Ovary (tissue), 9 donors: Measurements from ENCODE around the gene IL1RAPL1. TPM values are rescaled to one million over a fixed set of nuclear protein-coding genes. Genes with fewer than 3 reads are reported as not detected.

Experiments used
- DNase-seq, 5 donors: peaks; one replicate each; pipeline ENCODE4 v3.0.0-alpha.2; 2019 to 2020
- H3K27ac ChIP-seq, 2 donors: fragments of 200-600 bp; one replicate each; pipeline versions ENCODE4 v1.5.1 to v1.8.0; 2019 to 2022
- H3K27me3 ChIP-seq: fragments of 200-600 bp; one replicate; pipeline ENCODE4 v1.8.0; 2022
- H3K36me3 ChIP-seq: fragments of 200-600 bp; sonication (generic); one replicate; pipeline ENCODE4 v1.5.1; 2019
- H3K4me1 ChIP-seq: one replicate; pipeline ENCODE4 v1.8.1; 2013; ENCODE audit warnings: mild to moderate bottlenecking, moderate library complexity; ENCODE audit not compliant: insufficient read depth
- H3K4me3 ChIP-seq: fragments of 200-600 bp; sonication (generic); one replicate; pipeline ENCODE4 v1.5.1; 2017
- H3K9me3 ChIP-seq, 2 donors: fragments of 200-600 bp in 1 of 2; sonication (generic) in 1 of 2; one replicate each; pipeline versions ENCODE4 v1.5.1 to v1.8.1; 2013 to 2019; ENCODE audit warnings: mild to moderate bottlenecking in 1 of 2, moderate library complexity in 1 of 2
- EP300 ChIP-seq: sonication (generic); formaldehyde crosslinking; IDR thresholded peaks from one replicate; pipeline ENCODE4 v1.6.1; 2017; ENCODE audit warnings: antibody characterized with exemption
- POLR2A ChIP-seq: fragments of 450-650 bp; IDR thresholded peaks from one replicate; pipeline ENCODE4 v1.6.1; 2017; ENCODE audit warnings: antibody characterized with exemption, mild to moderate bottlenecking, moderate library complexity
- WGBS, 3 donors: extraction: QIAGEN DNeasy Blood & Tissue Kit in 1 of 3; methylation state at CpG; one replicate each; pipeline versions ENCODE4 v1.1.5 to v1.1.7; 2013 to 2017; 5-methylcytosine and 5-hydroxymethylcytosine counted together
- intact Hi-C, 4 donors: fragments of 100-400 bp; cut with DNase I; formaldehyde crosslinking; loops; one replicate each; pipeline versions ENCODE4 v1.11.0 to v1.15.1; 2022 to 2023
- polyA plus RNA-seq, 2 donors: library from polyadenylated mRNA; stranded (reverse); fragments of 200-250 nt in 1 of 2; fragments of 350-450 nt in 1 of 2; fragmentation: Illumina TruSeq in 1 of 2; extraction: RNeasy Lipid Tissue Mini Kit (QIAGEN cat#74804) in 1 of 2; gene quantifications; one replicate each; pipeline ENCODE4 v1.2.3, GENCODE V29; 2013 to 2014
- total RNA-seq, 7 donors: library from RNA; depleted of rRNA in 2 of 7; stranded (reverse); fragments of >200 nt in 2 of 7; fragmentation: NEBNext Ultra II Directional in 3 of 7; extraction: Animal tissue kit (Norgen Biotek cat#: 25700) in 3 of 7; gene quantifications; one replicate each; pipeline versions ENCODE4 v1.1.0 to v1.2.4, GENCODE V29; 2016 to 2023
- TF ChIP-seq, protein P1 (sequence below), 3 donors: fragments of 450-650 bp in 2 of 3; fragments of 200-600 bp in 1 of 3; IDR thresholded peaks; one replicate each; pipeline versions ENCODE4 v1.5.1 to v1.8.0; 2016 to 2022; ENCODE audit warnings: antibody characterized with exemption in 3 of 3, mild to moderate bottlenecking in 1 of 3
- donor health status: DM: no; HTN: no; CAD: no; lungs with moderate emphysema.
- donor health status: DM: no; HTN: no; CAD: no.
- donor health status: Bipolar disorder and iron deficiency.
- donor health status: DM: yes; HTN: yes; CAD: no.
- donor health status: DM: no; HTN: no; CAD: no.
- donor health status: DM: yes; HTN: yes; CAD: no.

IL1RAPL1 gene
- total and polyA plus RNA-seq, 9 donors: 0.23 to 1.3 (median 0.61) TPM

DNA sequence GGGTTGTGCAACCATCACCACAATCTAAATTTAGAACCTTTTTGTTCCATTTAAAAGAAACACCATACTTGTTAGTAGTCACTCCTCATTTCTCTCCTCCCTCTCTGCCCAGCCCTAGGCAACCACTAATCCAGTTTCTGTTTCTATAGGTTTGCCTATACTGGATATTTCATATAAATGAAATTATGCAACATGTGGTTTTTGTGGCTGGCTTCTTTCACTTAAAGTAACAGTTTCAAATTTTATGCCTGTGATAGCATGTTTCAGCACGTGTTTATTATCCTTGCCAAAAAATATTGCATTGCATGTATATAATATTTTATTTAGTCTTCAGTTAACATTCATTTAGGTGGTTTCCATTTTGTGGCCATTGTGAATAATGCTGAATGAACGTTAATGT is 437.6 kb downstream of the IL1RAPL1 start:
- H3K27me3 ChIP-seq: no peaks in the 10 kb centered on the region
- DNase-seq: no peak
- H3K36me3 ChIP-seq: no peaks in the 10 kb centered on the region
- no peak overlapping the region for H3K27ac ChIP-seq
- intact Hi-C loops: no loop called here
- 41 to 53% (median 44%) methylated on average over 2 of the region's 2 CpGs for WGBS, 3 donors
- TF ChIP-seq, protein P1, sequence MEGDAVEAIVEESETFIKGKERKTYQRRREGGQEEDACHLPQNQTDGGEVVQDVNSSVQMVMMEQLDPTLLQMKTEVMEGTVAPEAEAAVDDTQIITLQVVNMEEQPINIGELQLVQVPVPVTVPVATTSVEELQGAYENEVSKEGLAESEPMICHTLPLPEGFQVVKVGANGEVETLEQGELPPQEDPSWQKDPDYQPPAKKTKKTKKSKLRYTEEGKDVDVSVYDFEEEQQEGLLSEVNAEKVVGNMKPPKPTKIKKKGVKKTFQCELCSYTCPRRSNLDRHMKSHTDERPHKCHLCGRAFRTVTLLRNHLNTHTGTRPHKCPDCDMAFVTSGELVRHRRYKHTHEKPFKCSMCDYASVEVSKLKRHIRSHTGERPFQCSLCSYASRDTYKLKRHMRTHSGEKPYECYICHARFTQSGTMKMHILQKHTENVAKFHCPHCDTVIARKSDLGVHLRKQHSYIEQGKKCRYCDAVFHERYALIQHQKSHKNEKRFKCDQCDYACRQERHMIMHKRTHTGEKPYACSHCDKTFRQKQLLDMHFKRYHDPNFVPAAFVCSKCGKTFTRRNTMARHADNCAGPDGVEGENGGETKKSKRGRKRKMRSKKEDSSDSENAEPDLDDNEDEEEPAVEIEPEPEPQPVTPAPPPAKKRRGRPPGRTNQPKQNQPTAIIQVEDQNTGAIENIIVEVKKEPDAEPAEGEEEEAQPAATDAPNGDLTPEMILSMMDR (IDR thresholded peaks at IDR 0.05): no peak
- no peak for TF ChIP-seq EP300
- no peak for TF ChIP-seq POLR2A
- H3K4me1 ChIP-seq: no peaks in the 10 kb centered on the region
- H3K4me3 ChIP-seq: no peak overlapping the region
- no peaks in the 10 kb centered on the region for H3K9me3 ChIP-seq

DNA sequence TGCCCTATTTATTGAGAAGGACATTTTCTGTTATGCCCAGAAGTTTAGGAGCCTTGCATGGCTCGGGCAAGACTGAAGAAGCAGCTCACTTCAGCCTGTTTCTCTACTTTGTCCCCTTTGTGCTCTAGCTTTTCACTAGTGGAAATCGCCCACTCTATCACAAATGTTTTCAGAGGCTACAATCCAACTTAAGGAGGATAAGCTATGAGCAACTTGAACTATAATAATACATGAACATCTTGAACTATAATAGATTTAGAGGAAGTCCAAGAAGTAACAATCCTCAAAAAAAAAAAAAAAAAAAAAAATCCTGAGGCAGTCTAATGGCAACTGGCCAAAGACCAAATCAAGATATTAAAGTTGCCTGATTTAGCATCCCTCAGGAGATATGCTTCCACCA is 452.3 kb downstream of the IL1RAPL1 start:
- DNase-seq: no peak
- 38 to 45% (median 42%) methylated on average over 2 of the region's 2 CpGs for WGBS, 3 donors

DNA sequence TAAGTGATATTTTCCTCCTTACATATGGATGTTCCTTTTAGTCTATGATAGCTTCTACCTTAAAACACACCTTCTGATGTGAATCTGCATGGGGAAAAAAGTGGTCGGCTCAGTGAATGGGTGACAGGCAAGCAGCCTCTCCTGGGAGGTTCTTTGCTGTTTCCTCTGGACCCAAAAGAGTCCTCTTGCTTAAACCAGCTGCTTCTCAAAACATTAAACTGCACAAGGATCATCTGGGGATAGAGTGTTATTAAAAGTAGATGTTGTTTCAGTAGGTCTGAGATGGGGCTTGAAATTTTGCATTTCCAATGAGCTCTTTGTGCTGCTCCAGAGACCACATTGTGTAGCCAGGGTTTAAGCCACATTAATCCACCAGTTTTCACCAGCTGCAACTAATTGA is 452.9 kb downstream of the IL1RAPL1 start:
- no peak for DNase-seq
- WGBS, 3 donors: 68 to 80% (median 76%) methylated on average over 1 of the region's 1 CpG
- Histone ChIP-seq H3K27ac (no peak overlapping the region), H3K36me3 (no peaks in the 10 kb centered on the region), H3K27me3 (no peaks in the 10 kb centered on the region), H3K9me3 (no peaks in the 10 kb centered on the region), H3K4me3 (no peak overlapping the region), H3K4me1 (no peaks in the 10 kb centered on the region)
- TF ChIP-seq, protein P1 (IDR thresholded peaks at IDR 0.05): no peak
- TF ChIP-seq EP300 (no peak), POLR2A (no peak)
- intact Hi-C loops: no loop called here

More for the DNA sequence above, 452.3 kb downstream of the IL1RAPL1 start:
- intact Hi-C loops: no loop called here
- H3K36me3 ChIP-seq: no peaks in the 10 kb centered on the region
- no peak overlapping the region for H3K27ac ChIP-seq
- H3K4me1 ChIP-seq: no peaks in the 10 kb centered on the region
- H3K4me3 ChIP-seq: no peak overlapping the region
- H3K27me3 ChIP-seq: no peaks in the 10 kb centered on the region
- H3K9me3 ChIP-seq: no peaks in the 10 kb centered on the region
- TF ChIP-seq, protein P1 (IDR thresholded peaks at IDR 0.05): no peak
- no peak for TF ChIP-seq EP300

DNA sequence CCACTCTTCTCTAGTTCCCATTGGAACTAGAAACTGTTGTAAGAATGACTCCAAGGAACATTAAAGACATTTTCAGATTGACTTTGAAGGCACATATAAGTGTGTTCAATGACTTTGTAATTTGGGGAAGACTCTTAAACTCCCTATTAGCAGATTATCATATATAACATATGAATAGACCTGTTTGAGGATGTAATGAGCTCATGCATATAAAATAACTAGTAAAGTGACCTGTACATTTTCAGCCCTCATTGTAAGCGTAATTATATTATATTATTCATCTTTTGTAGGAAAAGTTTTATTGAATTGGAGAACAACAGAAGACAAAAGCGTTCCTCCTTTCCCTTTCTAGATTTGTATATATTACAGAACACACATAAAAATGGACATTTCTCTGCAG is 455.1 kb downstream of the IL1RAPL1 start:
- Histone ChIP-seq H3K4me3 (no peak overlapping the region), H3K4me1 (no peaks in the 10 kb centered on the region), H3K36me3 (no peaks in the 10 kb centered on the region), H3K27ac (no peak overlapping the region), H3K27me3 (no peaks in the 10 kb centered on the region), H3K9me3 (no peaks in the 10 kb centered on the region)
- DNase-seq: no peak
- TF ChIP-seq EP300: no peak
- TF ChIP-seq POLR2A: no peak
- WGBS, 3 donors: 69 to 77% (median 72%) methylated on average over 2 of the region's 2 CpGs
- intact Hi-C loops: no loop called here

DNA sequence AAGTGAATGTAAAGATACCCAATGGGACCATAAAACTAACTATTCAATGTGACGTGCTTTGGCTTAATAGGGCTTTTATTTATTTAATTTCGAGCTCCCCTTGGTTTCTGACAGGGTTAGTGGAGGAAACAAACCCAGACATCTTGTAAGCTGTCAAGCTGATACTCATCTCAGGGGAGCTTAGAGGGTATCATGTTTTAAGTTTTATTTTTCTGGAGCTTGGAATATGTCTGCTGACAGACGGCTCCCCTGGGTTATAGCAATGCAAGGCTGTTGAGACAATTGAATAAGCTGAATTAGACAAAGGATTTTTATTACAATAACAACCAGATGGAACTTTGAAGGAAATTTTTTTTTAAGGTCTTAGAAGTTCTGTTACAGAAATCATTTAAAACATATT is 456.5 kb downstream of the IL1RAPL1 start:
- no peak overlapping the region for H3K27ac ChIP-seq
- intact Hi-C loops: no loop called here
- no peak for DNase-seq
- no peaks in the 10 kb centered on the region for H3K36me3 ChIP-seq
- no peaks in the 10 kb centered on the region for H3K27me3 ChIP-seq
- no peaks in the 10 kb centered on the region for H3K4me1 ChIP-seq
- H3K9me3 ChIP-seq: no peaks in the 10 kb centered on the region
- no peak overlapping the region for H3K4me3 ChIP-seq
- TF ChIP-seq POLR2A (no peak), EP300 (no peak)
- TF ChIP-seq, protein P1 (IDR thresholded peaks at IDR 0.05): no peak
- 71 to 76% (median 71%) methylated on average over 3 of the region's 3 CpGs for WGBS, 3 donors
